Liver (tissue), 9 donors: ENCODE measurements around the gene PTPN18. TPM values are rescaled to one million over a fixed set of nuclear protein-coding genes. Genes with fewer than 3 reads are reported as not detected.

Source experiments
- DNase-seq: peaks from one replicate; pipeline ENCODE4 v3.0.0-alpha.2; 2017; ENCODE audit warnings: low spot score
- H3K27ac ChIP-seq, 2 donors: one replicate each; pipeline ENCODE4 v1.7.0; 2013; ENCODE audit warnings: inconsistent platforms in 2 of 2, low read length in 2 of 2, control low read depth in 1 of 2, low read depth in 1 of 2, mild to moderate bottlenecking in 1 of 2
- H3K27me3 ChIP-seq, 4 donors: one replicate each; pipeline versions ENCODE4 v1.6.1 to v1.7.0; 2013; ENCODE audit warnings: low read length in 3 of 4, inconsistent platforms in 1 of 4, mild to moderate bottlenecking in 1 of 4, moderate library complexity in 1 of 4; ENCODE audit not compliant: control insufficient read depth in 4 of 4, insufficient read depth in 4 of 4
- H3K36me3 ChIP-seq, 4 donors: one replicate each; pipeline versions ENCODE4 v1.6.1 to v1.7.0; 2013; ENCODE audit warnings: low read length in 3 of 4, mild to moderate bottlenecking in 3 of 4, low read depth in 1 of 4, moderate library complexity in 1 of 4; ENCODE audit not compliant: control insufficient read depth in 4 of 4, insufficient read depth in 3 of 4
- H3K4me1 ChIP-seq, 4 donors: one replicate each; pipeline versions ENCODE4 v1.6.1 to v1.7.0; 2013; ENCODE audit warnings: low read length in 3 of 4, mild to moderate bottlenecking in 3 of 4, moderate library complexity in 1 of 4; ENCODE audit not compliant: control insufficient read depth in 4 of 4, insufficient read depth in 4 of 4
- H3K4me3 ChIP-seq, 3 donors: one replicate each; pipeline versions ENCODE4 v1.6.1 to v1.7.0; 2013; ENCODE audit warnings: low read length in 3 of 3, control low read depth in 1 of 3, low read depth in 1 of 3, mild to moderate bottlenecking in 1 of 3
- H3K9ac ChIP-seq, 2 donors: one replicate each; pipeline ENCODE4 v1.7.0; 2013; ENCODE audit warnings: low read length in 2 of 2, mild to moderate bottlenecking in 2 of 2, moderate library complexity in 2 of 2, control low read depth in 1 of 2, low read depth in 1 of 2
- H3K9me3 ChIP-seq, 4 donors: one replicate each; pipeline versions ENCODE4 v1.6.1 to v1.7.0; 2013; ENCODE audit warnings: low read length in 3 of 4; ENCODE audit not compliant: control insufficient read depth in 4 of 4
- ATF3 ChIP-seq: IDR thresholded peaks from 2 replicates; pipeline ENCODE4 v1.6.1; 2016; ENCODE audit warnings: antibody characterized with exemption
- EGR1 ChIP-seq, 2 donors: IDR thresholded peaks; 2 replicates each; pipeline ENCODE4 v1.6.1; 2016 to 2018; ENCODE audit warnings: antibody characterized with exemption in 2 of 2, low read depth in 2 of 2
- FOXA1 ChIP-seq: IDR thresholded peaks from 2 replicates; pipeline ENCODE4 v1.6.1; 2016; ENCODE audit warnings: antibody characterized with exemption
- HNF4G ChIP-seq: IDR thresholded peaks from 2 replicates; pipeline ENCODE4 v1.6.1; 2016; ENCODE audit warnings: antibody characterized with exemption
- JUND ChIP-seq, 2 donors: IDR thresholded peaks; 2 replicates each; pipeline ENCODE4 v1.6.1; 2016; ENCODE audit warnings: antibody characterized with exemption in 2 of 2
- MAX ChIP-seq: IDR thresholded peaks from 2 replicates; pipeline ENCODE4 v1.6.1; 2016; ENCODE audit warnings: antibody characterized with exemption
- NR2F2 ChIP-seq: IDR thresholded peaks from 2 replicates; pipeline ENCODE4 v1.6.1; 2016; ENCODE audit warnings: antibody characterized with exemption
- RAD21 ChIP-seq, 2 donors: IDR thresholded peaks; 2 replicates each; pipeline ENCODE4 v1.6.1; 2016; ENCODE audit warnings: antibody characterized with exemption in 2 of 2, mild to moderate bottlenecking in 2 of 2
- RXRA ChIP-seq, 2 donors: IDR thresholded peaks; 2 replicates each; pipeline ENCODE4 v1.6.1; 2017 to 2018; ENCODE audit warnings: antibody characterized with exemption in 2 of 2, mild to moderate bottlenecking in 1 of 2
- YY1 ChIP-seq: IDR thresholded peaks from 2 replicates; pipeline ENCODE4 v1.6.1; 2016; ENCODE audit warnings: antibody characterized with exemption, mild to moderate bottlenecking
- ZBTB33 ChIP-seq: IDR thresholded peaks from 2 replicates; pipeline ENCODE4 v1.6.1; 2016; ENCODE audit warnings: antibody characterized with exemption
- WGBS: extraction: QIAGEN DNeasy Blood & Tissue Kit; methylation state at CpG from one replicate; pipeline ENCODE4 v1.1.7; 2013; 5-methylcytosine and 5-hydroxymethylcytosine counted together
- polyA plus RNA-seq, 2 donors: library from polyadenylated mRNA; stranded (reverse) in 1 of 2; unstranded in 1 of 2; fragments of 200-250 nt in 1 of 2; fragments of >200 nt in 1 of 2; fragmentation: Nextera tagmentation in 1 of 2; extraction: Ambion mirVana in 1 of 2; gene quantifications; one replicate each; pipeline versions ENCODE4 v1.2.1 to v1.2.3, GENCODE V29; 2013 to 2015
- total RNA-seq, 2 donors: library from RNA; depleted of rRNA; stranded (reverse); fragments of >200 nt; gene quantifications; one replicate each; pipeline ENCODE4 v1.2.3, GENCODE V29; 2014
- TF ChIP-seq, protein P1 (sequence below): fragments of 150-350 bp; IDR thresholded peaks from 2 replicates; pipeline ENCODE4 v1.5.1; 2017; ENCODE audit warnings: improper control_type of control experiment, low read depth, low read length; ENCODE audit not compliant: missing input control
- TF ChIP-seq, protein P2 (sequence below): IDR thresholded peaks from 2 replicates; pipeline ENCODE4 v1.6.1; 2016; ENCODE audit warnings: antibody characterized with exemption, mild to moderate bottlenecking
- donor health status: healthy.
- donor health status: healthy.
- donor health status: healthy.
- donor health status: healthy.
- donor health status: healthy.

Gene PTPN18
- total and polyA plus RNA-seq, 4 donors, result 14.0 to 28.6 (median 16.7) TPM

GRCh38 chr2:130335226-130335625, 20.6 kb upstream of the PTPN18 start:
- Histone ChIP-seq H3K4me3 (no peak overlapping the region), H3K27me3 (peaks cover 0 to 3% (median 0%) of the 10 kb centered on the region in 4 donors), H3K4me1 (peaks cover 1 to 6% (median 3%) of the 10 kb centered on the region in 4 donors), H3K36me3 (peaks cover 0 to 9% (median 7%) of the 10 kb centered on the region in 4 donors), H3K9ac (no peak overlapping the region), H3K9me3 (no peaks in the 10 kb centered on the region), H3K27ac (no peak overlapping the region)
- no peak for DNase-seq
- no peak for TF ChIP-seq FOXA1
- no peak for TF ChIP-seq ATF3
- no peak for TF ChIP-seq JUND (IDR thresholded peaks at IDR 0.05)
- TF ChIP-seq, protein P1, sequence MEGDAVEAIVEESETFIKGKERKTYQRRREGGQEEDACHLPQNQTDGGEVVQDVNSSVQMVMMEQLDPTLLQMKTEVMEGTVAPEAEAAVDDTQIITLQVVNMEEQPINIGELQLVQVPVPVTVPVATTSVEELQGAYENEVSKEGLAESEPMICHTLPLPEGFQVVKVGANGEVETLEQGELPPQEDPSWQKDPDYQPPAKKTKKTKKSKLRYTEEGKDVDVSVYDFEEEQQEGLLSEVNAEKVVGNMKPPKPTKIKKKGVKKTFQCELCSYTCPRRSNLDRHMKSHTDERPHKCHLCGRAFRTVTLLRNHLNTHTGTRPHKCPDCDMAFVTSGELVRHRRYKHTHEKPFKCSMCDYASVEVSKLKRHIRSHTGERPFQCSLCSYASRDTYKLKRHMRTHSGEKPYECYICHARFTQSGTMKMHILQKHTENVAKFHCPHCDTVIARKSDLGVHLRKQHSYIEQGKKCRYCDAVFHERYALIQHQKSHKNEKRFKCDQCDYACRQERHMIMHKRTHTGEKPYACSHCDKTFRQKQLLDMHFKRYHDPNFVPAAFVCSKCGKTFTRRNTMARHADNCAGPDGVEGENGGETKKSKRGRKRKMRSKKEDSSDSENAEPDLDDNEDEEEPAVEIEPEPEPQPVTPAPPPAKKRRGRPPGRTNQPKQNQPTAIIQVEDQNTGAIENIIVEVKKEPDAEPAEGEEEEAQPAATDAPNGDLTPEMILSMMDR, result no peak
- TF ChIP-seq YY1, result no peak
- no peak for TF ChIP-seq HNF4G
- TF ChIP-seq EGR1 (IDR thresholded peaks at IDR 0.05; ENCODE audit: low read depth in 2 of 2), result no peak

DNA sequence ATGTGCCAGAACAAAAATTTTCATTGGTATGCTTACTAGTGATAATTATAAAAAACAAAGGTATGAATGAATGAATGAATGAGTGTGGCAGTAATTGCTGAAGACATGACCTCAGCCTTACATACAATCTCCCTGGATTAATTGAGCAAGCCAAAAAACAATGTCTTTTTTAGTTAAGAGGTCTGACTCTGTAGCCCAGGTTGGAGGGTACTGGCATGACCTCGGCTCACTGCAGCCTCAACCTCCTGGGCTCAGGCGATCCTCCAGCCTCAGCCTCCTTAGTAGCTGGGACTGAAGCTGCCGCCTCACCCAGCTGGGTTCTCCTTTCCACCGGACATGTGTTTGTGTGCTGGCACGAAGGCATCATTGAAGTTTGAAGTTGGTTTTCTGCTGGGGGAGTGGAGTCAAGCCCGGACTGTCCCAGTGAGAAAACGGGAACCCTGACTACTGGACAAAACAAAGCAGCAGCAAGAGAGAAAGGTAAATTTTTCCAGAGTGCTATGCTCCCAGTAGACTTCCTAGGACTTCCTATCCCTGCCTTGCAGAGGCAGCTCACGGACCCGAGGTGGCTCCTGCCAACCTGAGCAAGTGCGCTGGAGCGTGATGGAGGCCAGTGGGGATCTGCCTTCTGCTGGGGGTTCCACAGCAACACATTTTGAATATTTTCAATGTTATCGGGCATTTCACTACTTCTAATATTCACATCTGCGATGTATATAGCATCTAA, 19.5 kb upstream of the PTPN18 start:
- Histone ChIP-seq H3K4me3 (no peak overlapping the region), H3K9ac (no peak overlapping the region), H3K9me3 (no peaks in the 10 kb centered on the region), H3K27me3 (peaks cover 0 to 2% (median 0%) of the 10 kb centered on the region in 4 donors), H3K36me3 (peaks cover 0 to 9% (median 7%) of the 10 kb centered on the region in 4 donors), H3K4me1 (peaks cover 1 to 9% (median 6%) of the 10 kb centered on the region in 4 donors), H3K27ac (no peak overlapping the region)
- no peak for TF ChIP-seq HNF4G
- TF ChIP-seq RXRA (IDR thresholded peaks at IDR 0.05), result no peak
- no peak for DNase-seq
- WGBS, result 86% methylated on average over 13 of the region's 13 CpGs

DNA sequence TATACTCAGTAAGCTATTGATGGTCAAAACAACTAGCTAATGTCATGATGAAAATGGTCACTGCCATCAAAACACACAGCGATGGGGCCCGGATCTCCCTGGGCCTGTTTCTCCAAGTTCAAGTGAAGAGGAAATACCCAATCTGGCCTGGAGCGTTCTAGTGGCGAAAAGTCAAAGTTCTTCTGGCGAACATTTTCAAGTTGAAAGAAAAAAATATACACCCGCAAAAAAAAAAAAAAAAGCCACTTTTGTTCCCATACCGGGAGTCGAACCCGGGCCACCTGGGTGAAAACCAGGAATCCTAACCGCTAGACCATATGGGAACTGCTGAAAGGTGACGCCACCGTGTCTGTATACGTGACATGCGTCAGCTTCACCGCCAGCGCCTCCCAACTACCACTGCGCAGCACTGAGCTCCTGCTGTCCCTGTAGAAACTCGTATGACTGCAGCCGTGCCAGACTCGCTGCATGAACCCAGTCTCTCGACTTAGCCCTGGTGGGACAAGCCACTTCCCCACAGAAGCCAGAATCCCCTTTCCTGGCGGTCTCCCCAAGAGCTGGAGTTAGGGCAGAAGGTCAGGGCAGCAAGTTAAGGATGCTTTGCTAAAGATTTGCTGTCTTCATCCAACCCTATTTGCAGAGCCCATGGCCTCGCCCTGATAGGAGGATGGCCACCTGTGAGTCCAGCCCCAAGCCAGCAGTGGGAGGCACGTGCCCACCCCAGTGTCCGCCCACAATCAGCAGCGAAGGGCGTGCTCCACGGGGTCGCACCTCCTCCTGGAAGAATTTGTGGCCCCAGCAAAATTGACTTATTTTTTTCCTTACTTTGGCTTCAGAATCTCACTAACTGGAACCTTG, 18.8 kb upstream of the PTPN18 start:
- Histone ChIP-seq H3K4me1 (peaks cover 1 to 12% (median 9%) of the 10 kb centered on the region in 4 donors), H3K4me3 (no peak overlapping the region), H3K9me3 (no peaks in the 10 kb centered on the region), H3K27me3 (no peaks in the 10 kb centered on the region), H3K27ac (no peak overlapping the region), H3K9ac (no peak overlapping the region), H3K36me3 (peaks cover 0 to 9% (median 7%) of the 10 kb centered on the region in 4 donors)
- DNase-seq, result peak; percentile 89
- 40% methylated on average over 29 of the region's 29 CpGs for WGBS
- peak in 1 of 2 donors; percentile 30 for TF ChIP-seq RXRA (IDR thresholded peaks at IDR 0.05)
- no peak for TF ChIP-seq MAX
- peak; percentile 100 for TF ChIP-seq ATF3
- TF ChIP-seq, protein P1, result peak; percentile 4
- TF ChIP-seq NR2F2, result peak; percentile 17
- no peak for TF ChIP-seq ZBTB33
- TF ChIP-seq HNF4G, result no peak
- TF ChIP-seq RAD21 (IDR thresholded peaks at IDR 0.05), result no peak
- TF ChIP-seq, protein P2, sequence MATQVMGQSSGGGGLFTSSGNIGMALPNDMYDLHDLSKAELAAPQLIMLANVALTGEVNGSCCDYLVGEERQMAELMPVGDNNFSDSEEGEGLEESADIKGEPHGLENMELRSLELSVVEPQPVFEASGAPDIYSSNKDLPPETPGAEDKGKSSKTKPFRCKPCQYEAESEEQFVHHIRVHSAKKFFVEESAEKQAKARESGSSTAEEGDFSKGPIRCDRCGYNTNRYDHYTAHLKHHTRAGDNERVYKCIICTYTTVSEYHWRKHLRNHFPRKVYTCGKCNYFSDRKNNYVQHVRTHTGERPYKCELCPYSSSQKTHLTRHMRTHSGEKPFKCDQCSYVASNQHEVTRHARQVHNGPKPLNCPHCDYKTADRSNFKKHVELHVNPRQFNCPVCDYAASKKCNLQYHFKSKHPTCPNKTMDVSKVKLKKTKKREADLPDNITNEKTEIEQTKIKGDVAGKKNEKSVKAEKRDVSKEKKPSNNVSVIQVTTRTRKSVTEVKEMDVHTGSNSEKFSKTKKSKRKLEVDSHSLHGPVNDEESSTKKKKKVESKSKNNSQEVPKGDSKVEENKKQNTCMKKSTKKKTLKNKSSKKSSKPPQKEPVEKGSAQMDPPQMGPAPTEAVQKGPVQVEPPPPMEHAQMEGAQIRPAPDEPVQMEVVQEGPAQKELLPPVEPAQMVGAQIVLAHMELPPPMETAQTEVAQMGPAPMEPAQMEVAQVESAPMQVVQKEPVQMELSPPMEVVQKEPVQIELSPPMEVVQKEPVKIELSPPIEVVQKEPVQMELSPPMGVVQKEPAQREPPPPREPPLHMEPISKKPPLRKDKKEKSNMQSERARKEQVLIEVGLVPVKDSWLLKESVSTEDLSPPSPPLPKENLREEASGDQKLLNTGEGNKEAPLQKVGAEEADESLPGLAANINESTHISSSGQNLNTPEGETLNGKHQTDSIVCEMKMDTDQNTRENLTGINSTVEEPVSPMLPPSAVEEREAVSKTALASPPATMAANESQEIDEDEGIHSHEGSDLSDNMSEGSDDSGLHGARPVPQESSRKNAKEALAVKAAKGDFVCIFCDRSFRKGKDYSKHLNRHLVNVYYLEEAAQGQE, result no peak
